HT1080 (cell line): ENCODE data around the gene GRIN3B. TPM values are rescaled to one million over a fixed set of nuclear protein-coding genes. Genes with fewer than 3 reads are reported as not detected.
"Not testable (repeated sequence)": the region's sequence is repeated elsewhere in the genome, so short reads cannot be mapped to it uniquely, and the experiment has no call there.

Experiments used
- DNase-seq: peaks from one replicate; pipeline ENCODE4 v3.0.0-alpha.2; 2015; ENCODE audit warnings: low read depth
- total RNA-seq: library from RNA; depleted of rRNA; stranded (reverse); fragments of >200 nt; shearing (Covaris generic); gene quantifications from 2 replicates; pipeline ENCODE4 v1.2.3, GENCODE V29; 2014

GRIN3B gene
- total RNA-seq, 1 experiment from 2014 or later: not detected

GRCh38 chr19:1018932-1019615, 18.9 kb downstream of the GRIN3B start:
- no peak for DNase-seq

GRCh38 chr19:1019616-1019961, 19.4 kb downstream of the GRIN3B start:
- no peak for DNase-seq

GRCh38 chr19:1019980-1020867, 20.0 kb downstream of the GRIN3B start:
- no peak for DNase-seq

GRCh38 chr19:1020868-1021425, 20.7 kb downstream of the GRIN3B start, which contains the start of gene TMEM259:
TSS of gene TMEM259 (minus strand) at chr19:1021123. CDS start at chr19:1020996, 127 bp downstream.
- peak; percentile 95 for DNase-seq

GRCh38 chr19:1023883-1024188, 23.6 kb downstream of the GRIN3B start:
- DNase-seq: not testable (repeated sequence)

- not testable (repeated sequence) for DNase-seq
Measured at GRCh38 chr19:1025080-1025479, 24.9 kb downstream of the GRIN3B start.

GRCh38 chr19:1025960-1026782, 26.0 kb downstream of the GRIN3B start, which contains the start of gene CNN2:
TSS of gene CNN2 (plus strand) at chr19:1026608. CDS start at chr19:1026662, 54 bp downstream.
- DNase-seq: peak; percentile 70

- DNase-seq: peak; percentile 50
Measured at GRCh38 chr19:1026783-1027649, 26.8 kb downstream of the GRIN3B start.

GRCh38 chr19:1027650-1028061, 27.4 kb downstream of the GRIN3B start:
- no peak for DNase-seq

- DNase-seq: peak; percentile 67
Measured at GRCh38 chr19:1028062-1028926, 28.1 kb downstream of the GRIN3B start.

- DNase-seq: no peak
Measured at GRCh38 chr19:1032264-1032867, 32.1 kb downstream of the GRIN3B start.

GRCh38 chr19:1035998-1036621, 35.9 kb downstream of the GRIN3B start:
- no peak for DNase-seq

GRCh38 chr19:1037621-1038064, 37.4 kb downstream of the GRIN3B start:
- no peak for DNase-seq

GRCh38 chr19:1038978-1039645, 38.9 kb downstream of the GRIN3B start:
- no peak for DNase-seq

- peak; percentile 96 for DNase-seq
Measured at GRCh38 chr19:1039646-1040475, 39.6 kb downstream of the GRIN3B start, which contains the start of gene ABCA7. TSS of gene ABCA7 (plus strand) at chr19:1040107. CDS start at chr19:1041362, 1,255 bp downstream.

GRCh38 chr19:1040476-1041271, 40.5 kb downstream of the GRIN3B start:
- DNase-seq: peak; percentile 72
